GM18868 (cell line): ENCODE measurements around the gene PALM.
A peak's percentile ranks its signal among the peaks of the same experiment; 100 is the strongest.

ENCODE experiments used
- ATAC-seq: cut with Tn5 transposase; IDR thresholded peaks from one replicate; pipeline ENCODE4 v1.9.1; 2021; ENCODE audit warnings: mild to moderate bottlenecking, moderate library complexity; ENCODE audit not compliant: unreplicated experiment

PALM gene

DNA sequence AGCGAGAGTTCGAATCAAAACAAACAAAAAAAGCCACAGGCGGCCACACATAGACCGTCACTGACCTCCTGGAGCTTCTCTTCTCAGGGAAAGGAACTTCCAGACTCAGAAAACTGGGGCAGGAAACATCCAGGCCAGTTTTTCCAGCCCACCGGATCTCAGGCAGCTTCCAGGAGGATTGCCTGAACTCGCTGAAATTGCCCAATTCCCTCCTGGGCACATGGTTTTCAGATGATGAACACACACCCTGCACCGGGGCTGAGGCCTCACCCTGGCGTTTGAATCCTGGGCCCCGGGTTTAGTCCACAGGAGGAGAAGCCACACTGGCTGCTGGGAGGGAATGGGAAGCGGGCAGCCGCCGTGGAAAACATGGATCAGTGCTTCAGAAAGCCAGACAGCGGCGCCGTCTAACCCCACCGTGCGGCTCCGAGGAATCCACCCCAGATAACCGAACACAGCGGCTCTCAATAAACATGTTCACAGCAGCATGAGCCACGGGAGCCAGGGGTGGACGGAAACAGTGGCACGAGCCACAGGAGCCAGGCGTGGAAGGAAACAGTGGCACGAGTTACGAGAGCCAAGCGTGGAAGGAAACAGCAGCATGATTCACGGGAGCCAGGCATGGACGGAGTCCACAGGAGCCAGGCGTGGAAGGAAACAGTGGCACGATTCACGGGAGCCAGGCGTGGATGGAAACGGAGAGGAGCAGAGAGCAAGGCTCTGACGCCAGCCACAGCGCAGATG, 70.3 kb downstream of the PALM start:
- ATAC-seq = no peak

- no peak for ATAC-seq
Observed at GRCh38 chr19:780935-781334, 72.2 kb downstream of the PALM start.

DNA sequence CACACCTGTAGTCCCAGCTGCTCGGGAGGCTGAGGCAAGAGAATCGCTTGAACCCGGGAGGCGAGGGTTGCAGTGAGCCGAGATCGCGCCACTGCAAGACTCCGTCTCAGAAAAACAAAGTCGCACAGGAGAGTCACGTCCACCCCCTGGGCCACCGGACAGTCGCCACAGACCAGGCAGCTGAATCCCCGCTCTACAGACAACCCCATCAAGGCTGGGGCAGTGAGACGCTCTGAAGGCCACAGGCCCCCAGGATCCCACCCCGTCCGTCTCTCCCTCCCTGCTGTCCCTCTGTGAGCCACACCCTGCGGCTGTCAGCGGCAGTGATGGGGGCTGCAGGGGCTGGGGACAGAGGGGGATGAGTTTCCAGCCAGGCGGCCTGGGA, 73.1 kb downstream of the PALM start:
- no peak for ATAC-seq

- ATAC-seq = no peak
Observed at GRCh38 chr19:782185-782877, 73.6 kb downstream of the PALM start.

DNA sequence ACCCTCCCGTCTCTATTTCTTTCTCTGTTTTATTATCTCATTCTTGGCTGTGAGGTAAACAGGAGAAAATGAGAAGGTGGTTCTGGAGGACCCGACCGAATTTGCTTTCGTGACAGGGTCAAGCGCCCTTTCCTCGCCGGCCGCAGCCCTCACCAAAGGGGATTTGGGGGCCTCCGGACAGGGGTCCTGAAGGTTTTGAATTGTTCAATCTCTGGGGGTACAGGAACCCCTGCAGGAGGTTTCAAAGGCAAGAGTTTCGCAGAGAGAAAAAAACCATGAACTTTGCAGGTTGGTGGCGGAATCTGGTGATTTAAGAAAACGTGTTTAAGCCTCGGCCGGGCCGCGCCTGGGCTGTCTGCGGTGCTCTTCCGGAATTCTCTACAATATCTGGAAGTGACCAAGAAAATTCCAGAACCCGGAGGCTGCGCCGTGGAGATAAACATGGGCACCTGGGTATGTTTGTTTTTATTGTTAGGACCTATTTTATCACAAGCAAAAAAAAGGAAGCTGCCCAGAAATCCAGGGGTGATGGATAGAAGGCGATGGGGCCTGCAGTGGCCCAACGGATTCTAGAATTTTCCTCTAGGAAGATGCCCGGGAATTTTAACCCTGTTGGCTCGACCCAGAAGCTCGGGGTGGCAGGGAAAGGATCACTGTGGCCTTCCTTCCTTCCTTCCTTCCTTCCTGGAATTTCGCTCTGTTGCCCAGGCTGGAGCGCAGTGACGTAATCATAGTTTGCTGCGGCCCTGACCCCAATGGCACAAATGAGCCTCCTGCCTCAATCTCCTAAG, 74.3 kb downstream of the PALM start:
- no peak for ATAC-seq

DNA sequence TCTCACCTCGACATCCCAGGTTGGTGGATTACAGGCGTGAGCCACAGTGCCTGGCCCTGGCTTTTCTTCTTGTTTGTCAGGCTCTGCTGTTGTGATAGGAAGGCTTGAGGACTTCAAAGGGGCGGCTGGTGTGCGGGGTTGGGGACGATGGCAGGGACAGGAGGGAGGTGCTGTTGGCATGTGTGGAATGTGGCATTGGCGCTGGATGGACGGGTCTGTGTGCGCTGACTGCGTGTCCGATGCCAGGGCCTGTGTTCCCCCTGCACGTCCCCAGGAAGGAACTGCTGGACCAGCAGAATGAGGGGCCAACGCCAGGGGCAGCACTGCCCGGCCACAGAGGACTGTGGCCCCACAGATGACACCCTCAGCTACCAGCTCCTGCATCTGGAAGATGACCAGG, 75.8 kb downstream of the PALM start:
- ATAC-seq = no peak

DNA sequence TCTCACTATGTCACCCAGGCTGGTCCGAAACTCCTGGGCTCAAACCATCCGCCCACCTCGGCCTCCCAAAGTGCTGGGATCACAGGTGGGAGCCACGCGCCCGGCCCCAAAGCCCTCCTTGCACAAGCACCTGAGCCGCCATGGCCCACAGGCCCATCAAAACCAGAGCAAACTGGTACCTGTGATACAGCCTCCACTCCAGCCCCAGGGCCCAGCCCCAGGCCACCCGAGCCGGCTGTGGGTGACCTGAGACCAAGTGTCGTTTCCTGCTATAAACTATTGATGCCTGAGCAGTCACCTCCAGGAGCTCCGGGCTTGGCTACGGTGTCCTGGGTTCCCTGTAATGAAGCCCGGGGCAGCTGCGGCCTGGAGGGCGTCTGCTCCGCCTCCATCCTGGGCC, 78.8 kb downstream of the PALM start:
- no peak for ATAC-seq

DNA sequence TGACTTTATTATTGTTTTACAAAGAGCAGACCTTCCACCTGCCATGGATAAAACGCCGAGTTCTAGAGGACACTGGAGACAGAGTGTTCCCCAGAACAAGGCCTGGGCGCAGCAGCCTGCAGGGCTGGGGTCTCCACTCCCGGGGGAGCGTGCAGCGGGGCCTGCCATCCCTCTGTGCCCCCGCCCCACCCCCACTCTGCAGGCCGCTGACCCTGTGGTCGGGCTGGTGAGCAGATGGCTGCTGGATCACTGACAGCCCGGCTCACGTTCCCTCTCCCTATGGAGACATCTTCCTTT, 79.9 kb downstream of the PALM start:
- ATAC-seq = no peak

GRCh38 chr19:788983-789700, 80.4 kb downstream of the PALM start:
- ATAC-seq = no peak

GRCh38 chr19:789701-790060, 80.9 kb downstream of the PALM start:
- no peak for ATAC-seq

DNA sequence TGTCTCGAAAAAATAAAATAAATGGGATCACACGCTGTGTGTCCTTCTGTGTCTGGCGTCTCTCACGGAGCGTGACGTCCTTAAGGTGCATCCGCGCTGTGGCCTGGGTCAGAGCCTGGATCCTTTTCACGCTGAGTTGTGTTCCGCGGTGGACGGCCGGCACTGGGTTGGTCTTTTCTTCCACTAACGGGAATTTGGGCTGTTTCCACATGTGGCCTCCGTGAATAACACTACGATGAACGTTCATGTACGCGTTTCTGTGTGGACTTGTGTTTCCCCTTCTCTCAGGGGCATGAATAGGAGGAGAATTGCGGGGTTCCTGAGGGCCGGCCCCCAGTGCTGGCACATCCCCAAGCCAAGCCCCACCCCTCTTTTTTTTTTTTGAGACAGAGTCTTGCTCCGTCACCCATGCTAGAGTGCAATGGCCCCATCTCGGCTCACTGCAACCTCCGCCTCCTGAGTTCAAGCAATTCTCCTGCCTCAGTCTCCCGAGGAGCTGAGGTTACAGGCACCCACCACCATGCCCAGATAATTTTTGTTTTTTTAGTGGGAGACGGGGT, 82.4 kb downstream of the PALM start:
- ATAC-seq = no peak

GRCh38 chr19:791567-792305, 83.0 kb downstream of the PALM start:
- ATAC-seq = no peak

DNA sequence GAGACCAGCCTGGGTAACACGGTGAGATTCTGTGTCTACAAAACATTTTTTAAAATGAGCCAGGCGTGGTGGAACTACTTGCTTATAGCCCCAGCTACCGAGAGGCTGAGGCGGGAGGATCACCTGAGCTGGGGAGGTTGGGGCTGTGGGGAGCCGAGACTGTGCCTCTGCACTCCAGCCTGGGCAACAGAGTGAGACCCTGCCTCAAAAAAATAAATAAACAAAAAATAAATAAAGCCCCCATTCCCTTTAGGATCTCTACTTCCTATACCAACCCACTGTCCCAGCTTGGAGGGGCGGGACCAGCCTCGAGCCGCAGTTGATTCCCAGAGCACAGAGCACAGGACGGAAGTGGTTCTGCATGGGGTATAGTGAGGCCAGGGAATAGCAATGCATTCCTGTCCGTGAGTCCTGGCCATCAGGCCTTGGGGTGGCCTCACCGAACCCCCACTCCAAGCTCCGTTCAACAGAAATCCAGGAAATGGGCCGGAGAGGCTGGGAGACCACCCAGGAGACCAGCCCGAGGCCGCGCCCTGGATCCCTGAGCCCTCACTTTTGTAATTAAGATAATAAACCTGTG, 83.7 kb downstream of the PALM start:
- no peak for ATAC-seq

DNA sequence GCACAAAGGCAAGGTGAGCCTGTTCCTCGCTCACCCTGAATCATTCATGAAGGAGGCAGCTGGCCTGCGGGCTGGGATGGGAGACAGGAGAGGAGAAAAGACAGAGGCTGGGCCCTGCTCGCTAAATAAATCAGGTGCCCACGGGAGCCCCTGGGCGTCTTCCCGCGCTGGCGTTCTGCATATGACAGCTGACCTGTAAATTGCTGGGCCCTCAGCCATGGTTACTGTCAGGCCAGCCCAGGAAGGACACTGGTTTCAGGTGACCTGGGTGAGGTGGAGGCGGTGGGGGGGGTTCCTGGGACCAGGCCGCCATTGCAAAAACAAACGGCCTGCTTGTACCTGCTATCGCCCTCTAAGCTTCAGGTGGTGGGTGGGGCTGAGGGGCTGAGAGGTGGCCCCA, 85.1 kb downstream of the PALM start:
- ATAC-seq = no peak

DNA sequence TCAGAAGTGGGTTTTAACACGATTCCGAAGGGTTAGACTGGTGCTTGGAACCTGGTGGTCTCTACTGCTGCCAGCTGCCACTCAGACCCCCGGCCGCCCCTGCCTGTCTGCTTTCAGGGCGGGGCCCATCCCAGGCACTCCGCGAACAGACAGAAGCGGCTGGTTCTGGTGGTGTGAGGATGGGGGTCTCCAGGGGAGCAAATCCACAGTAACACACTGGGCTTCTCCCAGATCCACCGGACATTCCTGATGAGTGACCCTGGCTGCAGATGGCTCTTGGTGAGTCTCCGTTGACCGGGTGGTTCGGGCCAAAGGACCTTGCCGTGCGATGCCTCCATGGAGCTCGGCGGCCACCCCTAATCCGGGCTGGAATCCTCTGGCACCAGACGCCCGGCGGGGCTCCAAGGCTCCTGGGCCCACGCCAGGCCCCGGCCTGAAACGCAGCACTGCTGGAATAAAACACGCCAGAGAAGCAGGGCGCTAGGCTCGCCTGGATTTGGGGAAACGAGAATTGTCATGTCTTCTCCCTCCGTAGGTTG, 86.4 kb downstream of the PALM start:
- ATAC-seq = no peak

GRCh38 chr19:795691-796581, 87.2 kb downstream of the PALM start:
- ATAC-seq = no peak

GRCh38 chr19:796692-797527, 88.2 kb downstream of the PALM start, which contains the start of gene PTBP1:
Gene PTBP1, plus strand, starts transcription at chr19:797452. Its CDS starts 46 bp downstream, at chr19:797498.
- ATAC-seq = peak; percentile 77
